Liver (tissue), 9 donors: ENCODE data around the gene HOXA7. TPM values are rescaled to one million over a fixed set of nuclear protein-coding genes. Genes with fewer than 3 reads are reported as not detected.

Source experiments
- DNase-seq: peaks from one replicate; pipeline ENCODE4 v3.0.0-alpha.2; 2017; ENCODE audit warnings: low spot score
- H3K27ac ChIP-seq, 2 donors: one replicate each; pipeline ENCODE4 v1.7.0; 2013; ENCODE audit warnings: inconsistent platforms in 2 of 2, low read length in 2 of 2, control low read depth in 1 of 2, low read depth in 1 of 2, mild to moderate bottlenecking in 1 of 2
- H3K27me3 ChIP-seq, 4 donors: one replicate each; pipeline versions ENCODE4 v1.6.1 to v1.7.0; 2013; ENCODE audit warnings: low read length in 3 of 4, inconsistent platforms in 1 of 4, mild to moderate bottlenecking in 1 of 4, moderate library complexity in 1 of 4; ENCODE audit not compliant: control insufficient read depth in 4 of 4, insufficient read depth in 4 of 4
- H3K36me3 ChIP-seq, 4 donors: one replicate each; pipeline versions ENCODE4 v1.6.1 to v1.7.0; 2013; ENCODE audit warnings: low read length in 3 of 4, mild to moderate bottlenecking in 3 of 4, low read depth in 1 of 4, moderate library complexity in 1 of 4; ENCODE audit not compliant: control insufficient read depth in 4 of 4, insufficient read depth in 3 of 4
- H3K4me1 ChIP-seq, 4 donors: one replicate each; pipeline versions ENCODE4 v1.6.1 to v1.7.0; 2013; ENCODE audit warnings: low read length in 3 of 4, mild to moderate bottlenecking in 3 of 4, moderate library complexity in 1 of 4; ENCODE audit not compliant: control insufficient read depth in 4 of 4, insufficient read depth in 4 of 4
- H3K4me3 ChIP-seq, 3 donors: one replicate each; pipeline versions ENCODE4 v1.6.1 to v1.7.0; 2013; ENCODE audit warnings: low read length in 3 of 3, control low read depth in 1 of 3, low read depth in 1 of 3, mild to moderate bottlenecking in 1 of 3
- H3K9ac ChIP-seq, 2 donors: one replicate each; pipeline ENCODE4 v1.7.0; 2013; ENCODE audit warnings: low read length in 2 of 2, mild to moderate bottlenecking in 2 of 2, moderate library complexity in 2 of 2, control low read depth in 1 of 2, low read depth in 1 of 2
- H3K9me3 ChIP-seq, 4 donors: one replicate each; pipeline versions ENCODE4 v1.6.1 to v1.7.0; 2013; ENCODE audit warnings: low read length in 3 of 4; ENCODE audit not compliant: control insufficient read depth in 4 of 4
- EGR1 ChIP-seq, 2 donors: IDR thresholded peaks; 2 replicates each; pipeline ENCODE4 v1.6.1; 2016 to 2018; ENCODE audit warnings: antibody characterized with exemption in 2 of 2, low read depth in 2 of 2
- FOXA1 ChIP-seq: IDR thresholded peaks from 2 replicates; pipeline ENCODE4 v1.6.1; 2016; ENCODE audit warnings: antibody characterized with exemption
- FOXA2 ChIP-seq: IDR thresholded peaks from 2 replicates; pipeline ENCODE4 v1.6.1; 2016; ENCODE audit warnings: antibody characterized with exemption
- GABPA ChIP-seq, 2 donors: IDR thresholded peaks in 1 of 2; conservative IDR thresholded peaks in 1 of 2; 2 replicates each; pipeline ENCODE4 v1.6.1; 2016; ENCODE audit warnings: antibody characterized with exemption in 2 of 2, mild to moderate bottlenecking in 1 of 2, moderate library complexity in 1 of 2
- HNF4A ChIP-seq, 2 donors: conservative IDR thresholded peaks; 2 replicates each; pipeline ENCODE4 v1.6.1; 2016; ENCODE audit warnings: antibody characterized with exemption in 2 of 2, mild to moderate bottlenecking in 2 of 2
- HNF4G ChIP-seq: IDR thresholded peaks from 2 replicates; pipeline ENCODE4 v1.6.1; 2016; ENCODE audit warnings: antibody characterized with exemption
- JUND ChIP-seq, 2 donors: IDR thresholded peaks; 2 replicates each; pipeline ENCODE4 v1.6.1; 2016; ENCODE audit warnings: antibody characterized with exemption in 2 of 2
- NR2F2 ChIP-seq: IDR thresholded peaks from 2 replicates; pipeline ENCODE4 v1.6.1; 2016; ENCODE audit warnings: antibody characterized with exemption
- RAD21 ChIP-seq, 2 donors: IDR thresholded peaks; 2 replicates each; pipeline ENCODE4 v1.6.1; 2016; ENCODE audit warnings: antibody characterized with exemption in 2 of 2, mild to moderate bottlenecking in 2 of 2
- RXRA ChIP-seq, 2 donors: IDR thresholded peaks; 2 replicates each; pipeline ENCODE4 v1.6.1; 2017 to 2018; ENCODE audit warnings: antibody characterized with exemption in 2 of 2, mild to moderate bottlenecking in 1 of 2
- SP1 ChIP-seq: IDR thresholded peaks from 2 replicates; pipeline ENCODE4 v1.6.1; 2018; ENCODE audit warnings: antibody characterized with exemption, mild to moderate bottlenecking
- TAF1 ChIP-seq: conservative IDR thresholded peaks from 2 replicates; pipeline ENCODE4 v1.6.1; 2016; ENCODE audit warnings: antibody characterized with exemption, mild to moderate bottlenecking
- YY1 ChIP-seq: IDR thresholded peaks from 2 replicates; pipeline ENCODE4 v1.6.1; 2016; ENCODE audit warnings: antibody characterized with exemption, mild to moderate bottlenecking
- WGBS: extraction: QIAGEN DNeasy Blood & Tissue Kit; methylation state at CpG from one replicate; pipeline ENCODE4 v1.1.7; 2013; 5-methylcytosine and 5-hydroxymethylcytosine counted together
- polyA plus RNA-seq, 2 donors: library from polyadenylated mRNA; stranded (reverse) in 1 of 2; unstranded in 1 of 2; fragments of 200-250 nt in 1 of 2; fragments of >200 nt in 1 of 2; fragmentation: Nextera tagmentation in 1 of 2; extraction: Ambion mirVana in 1 of 2; gene quantifications; one replicate each; pipeline versions ENCODE4 v1.2.1 to v1.2.3, GENCODE V29; 2013 to 2015
- total RNA-seq, 2 donors: library from RNA; depleted of rRNA; stranded (reverse); fragments of >200 nt; gene quantifications; one replicate each; pipeline ENCODE4 v1.2.3, GENCODE V29; 2014
- TF ChIP-seq, protein P1 (sequence below): IDR thresholded peaks from 2 replicates; pipeline ENCODE4 v1.6.1; 2016; ENCODE audit warnings: antibody characterized with exemption, mild to moderate bottlenecking
- TF ChIP-seq, protein P2 (sequence below): IDR thresholded peaks from 2 replicates; pipeline ENCODE4 v1.6.1; 2016; ENCODE audit warnings: antibody characterized with exemption
- TF ChIP-seq, protein P3 (sequence below): fragments of 150-350 bp; IDR thresholded peaks from 2 replicates; pipeline ENCODE4 v1.5.1; 2017; ENCODE audit warnings: improper control_type of control experiment, low read depth, low read length; ENCODE audit not compliant: missing input control
- donor health status: healthy.
- donor health status: healthy.
- donor health status: healthy.
- donor health status: healthy.
- donor health status: healthy.

Gene HOXA7
- total and polyA plus RNA-seq, 4 donors: under 0.01 to 0.05 TPM; not detected in 2

- DNase-seq: no peak
- no peak for TF ChIP-seq FOXA1
- no peak for TF ChIP-seq TAF1
- no peak for TF ChIP-seq SP1
- TF ChIP-seq, protein P1, sequence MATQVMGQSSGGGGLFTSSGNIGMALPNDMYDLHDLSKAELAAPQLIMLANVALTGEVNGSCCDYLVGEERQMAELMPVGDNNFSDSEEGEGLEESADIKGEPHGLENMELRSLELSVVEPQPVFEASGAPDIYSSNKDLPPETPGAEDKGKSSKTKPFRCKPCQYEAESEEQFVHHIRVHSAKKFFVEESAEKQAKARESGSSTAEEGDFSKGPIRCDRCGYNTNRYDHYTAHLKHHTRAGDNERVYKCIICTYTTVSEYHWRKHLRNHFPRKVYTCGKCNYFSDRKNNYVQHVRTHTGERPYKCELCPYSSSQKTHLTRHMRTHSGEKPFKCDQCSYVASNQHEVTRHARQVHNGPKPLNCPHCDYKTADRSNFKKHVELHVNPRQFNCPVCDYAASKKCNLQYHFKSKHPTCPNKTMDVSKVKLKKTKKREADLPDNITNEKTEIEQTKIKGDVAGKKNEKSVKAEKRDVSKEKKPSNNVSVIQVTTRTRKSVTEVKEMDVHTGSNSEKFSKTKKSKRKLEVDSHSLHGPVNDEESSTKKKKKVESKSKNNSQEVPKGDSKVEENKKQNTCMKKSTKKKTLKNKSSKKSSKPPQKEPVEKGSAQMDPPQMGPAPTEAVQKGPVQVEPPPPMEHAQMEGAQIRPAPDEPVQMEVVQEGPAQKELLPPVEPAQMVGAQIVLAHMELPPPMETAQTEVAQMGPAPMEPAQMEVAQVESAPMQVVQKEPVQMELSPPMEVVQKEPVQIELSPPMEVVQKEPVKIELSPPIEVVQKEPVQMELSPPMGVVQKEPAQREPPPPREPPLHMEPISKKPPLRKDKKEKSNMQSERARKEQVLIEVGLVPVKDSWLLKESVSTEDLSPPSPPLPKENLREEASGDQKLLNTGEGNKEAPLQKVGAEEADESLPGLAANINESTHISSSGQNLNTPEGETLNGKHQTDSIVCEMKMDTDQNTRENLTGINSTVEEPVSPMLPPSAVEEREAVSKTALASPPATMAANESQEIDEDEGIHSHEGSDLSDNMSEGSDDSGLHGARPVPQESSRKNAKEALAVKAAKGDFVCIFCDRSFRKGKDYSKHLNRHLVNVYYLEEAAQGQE: no peak
- no peak for TF ChIP-seq HNF4A (conservative IDR thresholded peaks at IDR 0.05)
- TF ChIP-seq EGR1 (IDR thresholded peaks at IDR 0.05; ENCODE audit: low read depth in 2 of 2): no peak
- no peak for TF ChIP-seq FOXA2
- TF ChIP-seq, protein P2, sequence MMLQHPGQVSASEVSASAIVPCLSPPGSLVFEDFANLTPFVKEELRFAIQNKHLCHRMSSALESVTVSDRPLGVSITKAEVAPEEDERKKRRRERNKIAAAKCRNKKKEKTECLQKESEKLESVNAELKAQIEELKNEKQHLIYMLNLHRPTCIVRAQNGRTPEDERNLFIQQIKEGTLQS: no peak
- no peak for TF ChIP-seq RXRA (IDR thresholded peaks at IDR 0.05)
- no peak for TF ChIP-seq JUND (IDR thresholded peaks at IDR 0.05)
- no peak for TF ChIP-seq GABPA (IDR thresholded peaks at IDR 0.05 in 1 of 2, conservative IDR thresholded peaks at IDR 0.05 in 1 of 2)
- TF ChIP-seq, protein P3, sequence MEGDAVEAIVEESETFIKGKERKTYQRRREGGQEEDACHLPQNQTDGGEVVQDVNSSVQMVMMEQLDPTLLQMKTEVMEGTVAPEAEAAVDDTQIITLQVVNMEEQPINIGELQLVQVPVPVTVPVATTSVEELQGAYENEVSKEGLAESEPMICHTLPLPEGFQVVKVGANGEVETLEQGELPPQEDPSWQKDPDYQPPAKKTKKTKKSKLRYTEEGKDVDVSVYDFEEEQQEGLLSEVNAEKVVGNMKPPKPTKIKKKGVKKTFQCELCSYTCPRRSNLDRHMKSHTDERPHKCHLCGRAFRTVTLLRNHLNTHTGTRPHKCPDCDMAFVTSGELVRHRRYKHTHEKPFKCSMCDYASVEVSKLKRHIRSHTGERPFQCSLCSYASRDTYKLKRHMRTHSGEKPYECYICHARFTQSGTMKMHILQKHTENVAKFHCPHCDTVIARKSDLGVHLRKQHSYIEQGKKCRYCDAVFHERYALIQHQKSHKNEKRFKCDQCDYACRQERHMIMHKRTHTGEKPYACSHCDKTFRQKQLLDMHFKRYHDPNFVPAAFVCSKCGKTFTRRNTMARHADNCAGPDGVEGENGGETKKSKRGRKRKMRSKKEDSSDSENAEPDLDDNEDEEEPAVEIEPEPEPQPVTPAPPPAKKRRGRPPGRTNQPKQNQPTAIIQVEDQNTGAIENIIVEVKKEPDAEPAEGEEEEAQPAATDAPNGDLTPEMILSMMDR: no peak
- no peak for TF ChIP-seq HNF4G
- no peak for TF ChIP-seq NR2F2
- no peak for TF ChIP-seq YY1
- no peak for TF ChIP-seq RAD21 (IDR thresholded peaks at IDR 0.05)
- H3K4me3 ChIP-seq: peak overlapping the region in 1 of 3 donors; percentile 72
- 29% methylated on average over 30 of the region's 30 CpGs for WGBS
- no peaks in the 10 kb centered on the region for H3K36me3 ChIP-seq
- no peak overlapping the region for H3K27ac ChIP-seq
- H3K27me3 ChIP-seq: peaks cover 9 to 50% (median 19%) of the 10 kb centered on the region in 4 donors
- H3K4me1 ChIP-seq: peaks cover 8 to 27% (median 10%) of the 10 kb centered on the region in 4 donors
- no peak overlapping the region for H3K9ac ChIP-seq
- peaks cover 0 to 10% (median 0%) of the 10 kb centered on the region in 4 donors for H3K9me3 ChIP-seq
Measured at GRCh38 chr7:27161721-27162560, 5.5 kb upstream of the HOXA7 start.

DNA sequence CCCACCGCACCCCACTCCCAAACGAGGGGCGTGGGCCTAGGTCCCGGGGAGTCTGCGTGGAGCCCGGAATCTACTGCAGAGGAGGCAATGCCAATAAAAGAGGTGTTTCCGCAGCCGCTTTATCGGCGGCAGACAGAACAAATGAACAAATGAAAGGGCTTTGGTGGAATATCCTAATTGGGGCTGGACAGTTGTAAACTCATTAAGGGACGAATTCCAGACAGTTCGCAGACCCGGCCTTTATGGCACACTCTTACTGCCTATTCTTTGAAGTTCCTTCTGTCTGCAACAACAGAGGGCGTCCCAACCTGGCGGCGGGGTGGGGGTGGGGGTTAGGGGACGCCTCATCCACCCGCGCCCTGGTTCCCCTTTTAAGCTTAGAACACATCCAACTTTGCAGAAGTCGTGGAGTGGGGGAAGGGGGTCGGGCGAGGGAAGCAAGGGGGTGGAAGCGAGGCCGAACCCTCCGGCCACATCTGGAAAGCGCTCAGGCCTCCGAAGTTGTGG, 4.8 kb upstream of the HOXA7 start:
- Histone ChIP-seq H3K9me3 (peaks cover 0 to 10% (median 0%) of the 10 kb centered on the region in 4 donors), H3K36me3 (no peaks in the 10 kb centered on the region), H3K27me3 (peaks cover 9 to 51% (median 19%) of the 10 kb centered on the region in 4 donors), H3K27ac (no peak overlapping the region), H3K4me3 (peak overlapping the region; percentile 47 to 72 (median 71)), H3K4me1 (peaks cover 9 to 24% (median 10%) of the 10 kb centered on the region in 4 donors), H3K9ac (no peak overlapping the region)
- TF ChIP-seq SP1: no peak
- TF ChIP-seq TAF1: no peak
- TF ChIP-seq NR2F2: no peak
- 5% methylated on average over 27 of the region's 27 CpGs for WGBS
- DNase-seq: no peak
